ENCODE measurements around the gene TCHP. TPM values are rescaled to one million over a fixed set of nuclear protein-coding genes. Genes with fewer than 3 reads are reported as not detected.

TCHP gene
- total RNA-seq, 2 donors from 2014 or later: 14.9 to 18.3 TPM

GRCh38 chr12:109961201-109961600 lies 61.1 kb downstream of the TCHP start:
- no peak overlapping the region for H3K27ac Mint-ChIP-seq
- peaks cover 0 to 19% of the 10 kb centered on the region in 2 donors for H3K36me3 Mint-ChIP-seq
- no peaks in the 10 kb centered on the region for H3K9me3 Mint-ChIP-seq
- DNase-seq (ENCODE audit: low spot score in 2 of 2): no peak
- ATAC-seq: no peak

- Mint-ChIP-seq H3K36me3 (peaks cover 0 to 23% of the 10 kb centered on the region in 2 donors), H3K27ac (no peak overlapping the region), H3K9me3 (no peaks in the 10 kb centered on the region)
- ATAC-seq: no peak
- DNase-seq (ENCODE audit: low spot score in 2 of 2): no peak
These were observed 61.5 kb downstream of the TCHP start for GRCh38 chr12:109961612-109962011.

GRCh38 chr12:109962398-109962797 lies 62.3 kb downstream of the TCHP start:
- Mint-ChIP-seq H3K27ac (no peak overlapping the region), H3K9me3 (no peaks in the 10 kb centered on the region), H3K36me3 (peaks cover 0 to 25% of the 10 kb centered on the region in 2 donors)
- DNase-seq (ENCODE audit: low spot score in 2 of 2): no peak
- peak in 1 of 2 donors; percentile 24 for ATAC-seq

- no peak for DNase-seq (ENCODE audit: low spot score in 2 of 2)
- no peaks in the 10 kb centered on the region for H3K9me3 Mint-ChIP-seq
- no peak overlapping the region for H3K27ac Mint-ChIP-seq
- peaks cover 0 to 27% of the 10 kb centered on the region in 2 donors for H3K36me3 Mint-ChIP-seq
- ATAC-seq: no peak
These were observed 63.3 kb downstream of the TCHP start for GRCh38 chr12:109963330-109963729.

GRCh38 chr12:109963743-109964429 lies 63.8 kb downstream of the TCHP start:
- ATAC-seq (no peak), DNase-seq (ENCODE audit: low spot score in 2 of 2) (no peak)
- Mint-ChIP-seq H3K36me3 (peaks cover 0 to 22% of the 10 kb centered on the region in 2 donors), H3K9me3 (no peaks in the 10 kb centered on the region), H3K27ac (peak overlapping the region in 1 of 2 donors; percentile 75)

- Mint-ChIP-seq H3K27ac (no peak overlapping the region), H3K36me3 (peaks cover 0 to 28% of the 10 kb centered on the region in 2 donors), H3K9me3 (no peaks in the 10 kb centered on the region)
- DNase-seq (ENCODE audit: low spot score in 2 of 2) (no peak), ATAC-seq (no peak)
These were observed 66.5 kb downstream of the TCHP start for GRCh38 chr12:109966546-109966945.

- no peak for DNase-seq (ENCODE audit: low spot score in 2 of 2)
- no peaks in the 10 kb centered on the region for H3K9me3 Mint-ChIP-seq
- ATAC-seq: peak; percentile 36 to 47
- peaks cover 4 to 34% of the 10 kb centered on the region in 2 donors for H3K36me3 Mint-ChIP-seq
- peak overlapping the region in 1 of 2 donors; percentile 56 for H3K27ac Mint-ChIP-seq
These were observed 67.4 kb downstream of the TCHP start for GRCh38 chr12:109967383-109968031.

Other genes starting within 250 kb of the TCHP start
- gene FAM222A, start 186.4 kb upstream of the TCHP start, total RNA-seq: 1 to 10 TPM in 1 of 2 donors, under 1 TPM in 1; 0.18 to 1.2 TPM
- gene TRPV4, start 66.9 kb upstream of the TCHP start, total RNA-seq: not detected
- 10 to 100 TPM; 22.2 to 24.9 TPM for gene GLTP, start 19.7 kb upstream of the TCHP start, total RNA-seq
- gene GIT2, start 96.1 kb downstream of the TCHP start, total RNA-seq: 10 to 100 TPM; 64.3 to 70.1 TPM
- gene ANKRD13A, start 99.2 kb downstream of the TCHP start, total RNA-seq: 10 to 100 TPM; 64.7 to 65.2 TPM
- 10 to 100 TPM in 1 of 2 donors, 1 to 10 TPM in 1; 6.4 to 12.7 TPM for gene C12orf76, start 148.2 kb downstream of the TCHP start, total RNA-seq
- 1 to 10 TPM; 1.0 to 3.9 TPM for gene IFT81, start 224.1 kb downstream of the TCHP start, total RNA-seq